CD4-positive, alpha-beta T cell (primary cell): ENCODE results near the gene CAMK2A. TPM values are rescaled to one million over a fixed set of nuclear protein-coding genes. Genes with fewer than 3 reads are reported as not detected.

Source experiments
- ATAC-seq: fragments of 200-7000 bp; cut with Tn5 transposase; one replicate; pipeline ENCODE4 v1.10.0; 2022; ENCODE audit warnings: mild to moderate bottlenecking; ENCODE audit not compliant: poor library complexity
- CTCF ChIA-PET: fragments of 350-600 bp; sonication (Branson Sonifier 250); formaldehyde crosslinking; loops from one replicate; lab custom pipeline; 2021; ENCODE audit warnings: antibody characterized with exemption, inconsistent platforms; lab: Charles Lee
- POLR2A ChIA-PET: fragments of 350-600 bp; sonication (Branson Sonifier 250); formaldehyde crosslinking; loops from one replicate; lab custom pipeline; 2021; ENCODE audit warnings: antibody characterized with exemption, inconsistent platforms; lab: Charles Lee
- DNase-seq, 14 experiments: peaks; one replicate each; pipeline ENCODE4 v3.0.0-alpha.2; 2013 to 2020; ENCODE audit warnings: mixed read lengths in 2 of 14
- H3K27ac ChIP-seq, 2 donors: one replicate each; pipeline versions ENCODE4 v1.5.1 to v1.7.0; 2013; ENCODE audit warnings: low read length in 2 of 2, low read depth in 1 of 2, mild to moderate bottlenecking in 1 of 2
- H3K27me3 ChIP-seq, 2 experiments: 1 replicate in 1 of 2; 2 replicates in 1 of 2; pipeline versions ENCODE4 v1.6.1 to v1.7.0; 2013; ENCODE audit warnings: low read length in 2 of 2, control low read depth in 1 of 2, mild to moderate bottlenecking in 1 of 2, moderate library complexity in 1 of 2; ENCODE audit not compliant: insufficient read depth in 2 of 2, control insufficient read depth in 1 of 2
- H3K36me3 ChIP-seq: one replicate; pipeline ENCODE4 v1.6.1; 2013; ENCODE audit warnings: low read length, control low read depth; ENCODE audit not compliant: insufficient read depth
- H3K4me1 ChIP-seq: one replicate; pipeline ENCODE4 v1.6.1; 2013; ENCODE audit warnings: low read length, control low read depth; ENCODE audit not compliant: insufficient read depth
- H3K4me3 ChIP-seq: one replicate; pipeline ENCODE4 v1.5.1; 2013; ENCODE audit warnings: mild to moderate bottlenecking, low read length, moderate library complexity
- H3K9me3 ChIP-seq, 2 experiments: 1 replicate in 1 of 2; 2 replicates in 1 of 2; pipeline versions ENCODE4 v1.6.1 to v1.7.0; 2013; ENCODE audit warnings: low read length in 2 of 2, mild to moderate bottlenecking in 2 of 2, control low read depth in 1 of 2, moderate library complexity in 1 of 2; ENCODE audit not compliant: control insufficient read depth in 1 of 2, insufficient read depth in 1 of 2
- H3K27ac Mint-ChIP-seq: one replicate; pipeline ENCODE4 v1.8.0; 2020; ENCODE audit warnings: mixed read lengths
- H3K27me3 Mint-ChIP-seq: one replicate; pipeline ENCODE4 v1.8.0; 2021; ENCODE audit warnings: mixed read lengths
- H3K36me3 Mint-ChIP-seq: one replicate; pipeline ENCODE4 v1.8.0; 2021; ENCODE audit warnings: low read depth, mixed read lengths
- H3K4me1 Mint-ChIP-seq: one replicate; pipeline ENCODE4 v1.8.0; 2021; ENCODE audit warnings: low read depth, mixed read lengths
- H3K4me3 Mint-ChIP-seq: one replicate; pipeline ENCODE4 v1.8.0; 2020; ENCODE audit warnings: mild to moderate bottlenecking, mixed read lengths
- H3K9me3 Mint-ChIP-seq: one replicate; pipeline ENCODE4 v1.8.0; 2020; ENCODE audit warnings: mixed read lengths
- intact Hi-C, 2 experiments: fragments of 100-400 bp; cut with DNase I in 1 of 2; cut with micrococcal nuclease in 1 of 2; formaldehyde crosslinking; loops; one replicate each; pipeline versions ENCODE4 v1.15.1 to v1.9.0; 2023 to 2025; cut with DNase I, micrococcal nuclease
- total RNA-seq, 174 experiments: library from RNA in 2 of 174; stranded (reverse) in 2 of 174; gene quantifications; one replicate each; pipeline ENCODE4 v1.2.3 and lab custom pipeline; 2021 to 2026
- TF ChIP-seq, protein P1 (sequence below): fragments of 200-600 bp; IDR thresholded peaks from one replicate; pipeline ENCODE4 v1.8.0; 2022; ENCODE audit warnings: antibody characterized with exemption, mild to moderate bottlenecking

Gene CAMK2A
- total RNA-seq, 2 experiments from 2014 or later, result 0.05 to 0.22 TPM

DNA sequence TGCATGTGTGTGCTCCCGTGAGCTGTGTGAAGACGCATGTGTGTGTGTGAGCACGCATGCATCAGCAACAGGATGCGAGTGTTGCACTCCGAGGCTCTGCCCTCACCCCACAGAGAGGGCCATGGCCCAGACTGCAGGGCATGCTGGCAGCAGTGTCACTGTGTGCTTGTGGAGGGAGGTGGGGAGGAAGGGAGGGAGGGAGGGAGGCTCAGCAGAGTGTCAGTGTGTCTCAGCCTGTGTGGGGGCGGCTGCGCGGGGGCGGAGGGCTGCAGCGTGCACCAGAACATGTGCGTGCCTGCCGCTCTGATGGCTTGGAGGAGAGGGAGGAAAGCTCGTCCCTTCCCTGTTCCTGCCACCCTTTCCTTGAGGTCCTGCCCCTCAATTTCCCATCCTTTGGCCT lies 5.3 kb downstream of the CAMK2A start:
- TF ChIP-seq, protein P1, sequence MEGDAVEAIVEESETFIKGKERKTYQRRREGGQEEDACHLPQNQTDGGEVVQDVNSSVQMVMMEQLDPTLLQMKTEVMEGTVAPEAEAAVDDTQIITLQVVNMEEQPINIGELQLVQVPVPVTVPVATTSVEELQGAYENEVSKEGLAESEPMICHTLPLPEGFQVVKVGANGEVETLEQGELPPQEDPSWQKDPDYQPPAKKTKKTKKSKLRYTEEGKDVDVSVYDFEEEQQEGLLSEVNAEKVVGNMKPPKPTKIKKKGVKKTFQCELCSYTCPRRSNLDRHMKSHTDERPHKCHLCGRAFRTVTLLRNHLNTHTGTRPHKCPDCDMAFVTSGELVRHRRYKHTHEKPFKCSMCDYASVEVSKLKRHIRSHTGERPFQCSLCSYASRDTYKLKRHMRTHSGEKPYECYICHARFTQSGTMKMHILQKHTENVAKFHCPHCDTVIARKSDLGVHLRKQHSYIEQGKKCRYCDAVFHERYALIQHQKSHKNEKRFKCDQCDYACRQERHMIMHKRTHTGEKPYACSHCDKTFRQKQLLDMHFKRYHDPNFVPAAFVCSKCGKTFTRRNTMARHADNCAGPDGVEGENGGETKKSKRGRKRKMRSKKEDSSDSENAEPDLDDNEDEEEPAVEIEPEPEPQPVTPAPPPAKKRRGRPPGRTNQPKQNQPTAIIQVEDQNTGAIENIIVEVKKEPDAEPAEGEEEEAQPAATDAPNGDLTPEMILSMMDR, result no peak
- Histone ChIP-seq H3K9me3 (peaks cover 0 to 5% of the 10 kb centered on the region in 2 experiments), H3K4me3 (no peak overlapping the region), H3K36me3 (no peaks in the 10 kb centered on the region), H3K27ac (no peak overlapping the region), H3K27me3 (no peaks in the 10 kb centered on the region), H3K4me1 (no peaks in the 10 kb centered on the region)
- H3K4me1 Mint-ChIP-seq, result no peaks in the 10 kb centered on the region
- intact Hi-C loops, result no loop called here
- DNase-seq, result no peak
- peaks cover 8% of the 10 kb centered on the region for H3K27me3 Mint-ChIP-seq
- no peak for ATAC-seq
- POLR2A ChIA-PET, result no interaction called here
- CTCF ChIA-PET, result no interaction called here
- no peaks in the 10 kb centered on the region for H3K9me3 Mint-ChIP-seq
- H3K4me3 Mint-ChIP-seq, result no peak overlapping the region
- H3K36me3 Mint-ChIP-seq, result no peaks in the 10 kb centered on the region
- no peak overlapping the region for H3K27ac Mint-ChIP-seq

DNA sequence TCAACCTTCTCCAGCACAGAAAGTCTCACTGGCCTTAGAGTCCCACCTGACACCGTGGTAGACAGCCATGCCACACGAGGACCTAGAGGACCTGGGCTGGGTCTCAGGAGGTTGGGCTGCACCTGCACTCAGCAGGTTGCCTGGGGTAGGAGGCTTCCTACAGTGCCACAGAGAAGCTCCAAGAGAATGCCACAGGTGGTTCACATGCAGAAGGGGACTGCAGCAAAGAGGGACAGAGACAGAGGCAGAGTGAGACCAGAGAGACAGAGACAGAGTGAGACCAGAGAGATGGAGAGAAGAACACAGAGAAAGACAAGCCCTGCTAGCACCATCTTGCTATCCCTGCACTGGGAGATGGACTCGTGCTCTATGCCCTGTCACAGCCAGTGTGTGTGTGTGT lies 5.7 kb downstream of the CAMK2A start:
- CTCF ChIA-PET, result no interaction called here
- Mint-ChIP-seq H3K9me3 (no peaks in the 10 kb centered on the region), H3K27me3 (peaks cover 10% of the 10 kb centered on the region), H3K27ac (no peak overlapping the region), H3K36me3 (no peaks in the 10 kb centered on the region), H3K4me3 (no peak overlapping the region), H3K4me1 (no peaks in the 10 kb centered on the region)
- Histone ChIP-seq H3K4me1 (no peaks in the 10 kb centered on the region), H3K4me3 (no peak overlapping the region), H3K27me3 (no peaks in the 10 kb centered on the region), H3K36me3 (no peaks in the 10 kb centered on the region), H3K27ac (no peak overlapping the region), H3K9me3 (peaks cover 0 to 5% of the 10 kb centered on the region in 2 experiments)
- TF ChIP-seq, protein P1, result no peak
- DNase-seq, result no peak
- no peak for ATAC-seq
- POLR2A ChIA-PET, result no interaction called here
- intact Hi-C loops, result no loop called here

DNA sequence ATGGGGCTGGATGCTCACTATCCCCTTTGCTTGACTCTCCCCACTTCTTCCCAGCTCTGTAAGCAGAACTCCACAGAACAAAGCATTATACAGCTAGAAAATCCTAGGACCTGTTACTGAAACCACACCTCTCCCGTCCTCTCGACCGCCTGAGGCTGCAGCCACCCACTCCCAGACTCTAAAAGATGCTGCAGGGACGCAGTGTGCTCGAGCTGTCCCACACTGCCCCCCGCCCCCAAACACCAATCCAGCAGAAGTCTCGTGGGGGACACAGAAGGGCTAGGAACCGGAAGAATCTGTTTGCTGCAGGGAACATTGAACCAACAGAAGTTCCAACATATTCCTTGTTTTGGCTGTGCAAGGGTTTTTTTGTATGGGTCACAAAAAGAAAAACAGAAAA lies 7.6 kb downstream of the CAMK2A start:
- Mint-ChIP-seq H3K4me1 (no peaks in the 10 kb centered on the region), H3K9me3 (no peaks in the 10 kb centered on the region), H3K36me3 (no peaks in the 10 kb centered on the region), H3K4me3 (no peak overlapping the region), H3K27me3 (peaks cover 18% of the 10 kb centered on the region), H3K27ac (no peak overlapping the region)
- ATAC-seq (no peak), DNase-seq (no peak)
- TF ChIP-seq, protein P1, result no peak
- Histone ChIP-seq H3K9me3 (peaks cover 0 to 5% of the 10 kb centered on the region in 2 experiments), H3K4me1 (no peaks in the 10 kb centered on the region), H3K27ac (no peak overlapping the region), H3K4me3 (no peak overlapping the region), H3K27me3 (no peaks in the 10 kb centered on the region), H3K36me3 (no peaks in the 10 kb centered on the region)
- ChIA-PET CTCF (no interaction called here), POLR2A (no interaction called here)
- intact Hi-C loops, result no loop called here
